ENCODE measurements around the gene TXNDC12. TPM values are rescaled to one million over a fixed set of nuclear protein-coding genes. Genes with fewer than 3 reads are reported as not detected.

Gene TXNDC12
- total RNA-seq, 4 donors from 2014 or later = 22.5 to 37.0 (median 30.0) TPM

- peak overlapping the region; percentile 10 for H3K4me3 ChIP-seq (ENCODE audit: low read depth, poor library complexity, severe bottlenecking)
Observed at GRCh38 chr1:51989582-51990477, 65.2 kb downstream of the TXNDC12 start.

GRCh38 chr1:51988254-51988653 lies 66.7 kb downstream of the TXNDC12 start:
- TF ChIP-seq POLR2A (IDR thresholded peaks at IDR 0.05) (no peak), CTCF (IDR thresholded peaks at IDR 0.05) (no peak)
- intact Hi-C loops (cut with DNase I; ENCODE audit: low total_unique reads) = no loop called here
- no peak for DNase-seq (ENCODE audit: low spot score in 2 of 2)
- H3K4me3 ChIP-seq (ENCODE audit: low read depth, poor library complexity, severe bottlenecking) = no peak overlapping the region

More at GRCh38 chr1:51989582-51990477, 65.2 kb downstream of the TXNDC12 start:
- no peak for DNase-seq (ENCODE audit: low spot score in 2 of 2)
- intact Hi-C loops (cut with DNase I; ENCODE audit: low total_unique reads) = no loop called here
- WGBS, 2 donors = 17 to 35% methylated on average over 25 to 43 of the region's 47 CpGs
- TF ChIP-seq POLR2A (IDR thresholded peaks at IDR 0.05) = no peak
- no peak for TF ChIP-seq CTCF (IDR thresholded peaks at IDR 0.05)

DNA sequence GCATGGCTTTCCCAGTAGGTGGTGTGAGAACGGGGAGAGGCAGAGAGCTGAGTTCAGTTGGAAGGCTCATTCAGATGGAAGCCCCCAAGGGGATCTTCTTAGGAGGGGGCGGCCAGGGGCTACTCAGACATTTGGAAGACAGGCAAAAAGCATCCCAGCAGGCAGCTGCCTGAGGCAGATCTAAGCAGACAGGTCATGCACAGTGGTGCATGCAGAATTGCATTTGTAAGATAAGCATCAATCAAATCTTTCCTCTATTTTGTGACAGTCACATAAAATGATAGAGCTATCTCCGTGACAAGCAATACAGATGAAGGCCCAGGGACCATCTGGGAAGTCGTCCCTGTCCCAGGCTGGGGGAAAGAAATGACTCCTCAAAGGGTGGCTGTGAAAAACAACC lies 68.3 kb downstream of the TXNDC12 start:
- 61 to 66% methylated on average over 4 of the region's 4 CpGs for WGBS, 2 donors
- no peak for DNase-seq (ENCODE audit: low spot score in 2 of 2)

DNA sequence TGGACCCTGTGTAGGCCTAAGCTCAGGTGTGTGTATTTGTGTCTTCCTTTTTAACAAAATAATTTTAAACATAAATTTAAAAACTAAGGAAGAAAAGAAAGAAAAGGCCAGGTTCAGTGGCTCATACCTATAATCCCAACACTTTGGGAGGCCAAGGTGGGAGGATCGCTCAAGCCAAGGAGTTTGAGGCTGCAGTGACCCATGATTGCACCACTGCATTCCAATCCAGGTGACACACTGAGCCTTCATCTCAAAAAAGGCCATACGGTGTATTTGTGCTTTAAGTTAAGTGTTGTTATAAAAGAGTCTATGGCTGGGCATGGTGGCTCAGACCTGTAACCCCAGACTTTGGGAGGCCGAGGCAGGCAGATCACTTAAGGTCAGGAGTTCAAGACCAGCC lies 72.8 kb downstream of the TXNDC12 start:
- 88 to 90% methylated on average over 3 of the region's 3 CpGs for WGBS, 2 donors
- no peak overlapping the region for H3K4me3 ChIP-seq (ENCODE audit: low read depth, poor library complexity, severe bottlenecking)
- no peak for TF ChIP-seq POLR2A (IDR thresholded peaks at IDR 0.05)
- DNase-seq (ENCODE audit: low spot score in 2 of 2) = no peak
- intact Hi-C loops (cut with DNase I; ENCODE audit: low total_unique reads) = no loop called here

More for the DNA sequence above, 68.3 kb downstream of the TXNDC12 start:
- intact Hi-C loops (cut with DNase I; ENCODE audit: low total_unique reads) = no loop called here
- TF ChIP-seq POLR2A (IDR thresholded peaks at IDR 0.05) (no peak), CTCF (IDR thresholded peaks at IDR 0.05) (no peak)
- no peak overlapping the region for H3K4me3 ChIP-seq (ENCODE audit: low read depth, poor library complexity, severe bottlenecking)

- 86 to 93% methylated on average over 1 of the region's 1 CpG for WGBS, 2 donors
Observed at GRCh38 chr1:51981555-51981954, 73.4 kb downstream of the TXNDC12 start.

More at GRCh38 chr1:51981555-51981954, 73.4 kb downstream of the TXNDC12 start:
- DNase-seq (ENCODE audit: low spot score in 2 of 2) = no peak
- intact Hi-C loops (cut with DNase I; ENCODE audit: low total_unique reads) = no loop called here
- TF ChIP-seq CTCF (IDR thresholded peaks at IDR 0.05) (no peak), POLR2A (IDR thresholded peaks at IDR 0.05) (no peak)
- no peak overlapping the region for H3K4me3 ChIP-seq (ENCODE audit: low read depth, poor library complexity, severe bottlenecking)

All from lower leg skin (tissue), 4 donors.